NCI-H1436 treated with DMSO at 0.1 percent for 48 hours (cell line): ENCODE results near the gene NLRP1.

Experiments
- DNase-seq: peaks from one replicate; lab custom pipeline; 2025; lab: John Stamatoyannopoulos, UW

NLRP1 gene

DNA sequence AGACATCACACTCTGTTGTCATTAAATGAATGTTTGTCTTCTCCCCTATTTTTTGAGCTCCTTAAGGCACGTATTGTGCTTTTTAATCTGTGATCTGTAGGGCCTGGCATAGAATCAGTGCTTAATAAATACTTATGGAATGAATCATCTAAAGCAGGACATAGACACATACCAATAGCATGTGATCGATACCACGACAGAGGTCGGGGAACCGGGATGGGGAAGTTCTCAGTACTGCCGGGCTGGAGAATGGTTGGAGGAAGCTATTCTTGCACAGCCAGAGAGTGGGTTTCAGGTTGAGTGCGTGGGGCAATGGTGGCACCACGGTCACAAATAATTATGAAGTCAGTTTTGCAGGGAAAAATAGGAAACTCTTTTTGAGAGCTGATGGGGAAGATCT, 26.8 kb downstream of the NLRP1 start:
- DNase-seq: no peak

GRCh38 chr17:5555254-5555653, 29.1 kb downstream of the NLRP1 start:
- DNase-seq: no peak

GRCh38 chr17:5553479-5553878, 30.8 kb downstream of the NLRP1 start:
- DNase-seq: no peak

DNA sequence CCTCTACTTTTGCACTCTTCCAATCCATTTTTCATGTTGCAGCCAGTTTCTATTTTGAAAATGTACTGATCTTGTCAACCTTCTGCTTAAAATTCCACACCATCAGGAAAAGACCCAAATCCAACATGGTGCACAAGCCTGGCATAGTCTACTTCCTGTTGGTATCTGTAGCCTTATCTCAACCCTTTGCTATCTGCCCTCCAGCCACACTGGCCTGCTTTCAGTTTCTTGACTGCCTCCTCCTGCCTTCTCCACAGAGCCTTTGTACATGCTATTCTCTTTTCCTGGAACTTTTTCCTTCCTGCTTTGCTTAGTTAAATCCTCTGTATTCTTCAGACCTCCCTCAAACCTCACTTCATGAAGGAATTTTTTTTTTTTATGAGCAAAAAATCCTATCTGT, 31.5 kb downstream of the NLRP1 start:
- no peak for DNase-seq

GRCh38 chr17:5545051-5545987, 39.0 kb downstream of the NLRP1 start:
- DNase-seq: no peak

DNA sequence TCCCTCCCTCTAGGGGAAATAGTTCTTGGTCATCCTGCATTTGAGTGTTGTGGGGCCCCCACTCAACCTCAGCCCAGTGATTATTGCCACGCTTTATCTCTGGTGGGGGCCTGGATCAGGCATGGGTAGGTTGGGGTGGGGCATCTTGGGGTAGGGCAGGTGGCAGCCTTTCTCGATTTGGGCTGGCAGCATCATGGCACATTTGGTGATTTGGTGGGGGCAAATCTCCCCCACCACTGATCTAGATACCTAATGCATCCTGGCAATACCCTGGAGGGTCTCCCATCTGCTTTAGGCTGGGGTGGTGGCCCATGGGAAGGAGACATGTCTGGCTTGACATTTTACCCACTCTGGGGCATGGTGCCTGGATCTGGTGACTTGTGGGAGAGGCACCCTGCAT, 40.2 kb downstream of the NLRP1 start:
- DNase-seq: no peak

GRCh38 chr17:5541610-5542202, 42.6 kb downstream of the NLRP1 start:
- no peak for DNase-seq

- DNase-seq: no peak
Observed at GRCh38 chr17:5540321-5540720, 44.0 kb downstream of the NLRP1 start.

DNA sequence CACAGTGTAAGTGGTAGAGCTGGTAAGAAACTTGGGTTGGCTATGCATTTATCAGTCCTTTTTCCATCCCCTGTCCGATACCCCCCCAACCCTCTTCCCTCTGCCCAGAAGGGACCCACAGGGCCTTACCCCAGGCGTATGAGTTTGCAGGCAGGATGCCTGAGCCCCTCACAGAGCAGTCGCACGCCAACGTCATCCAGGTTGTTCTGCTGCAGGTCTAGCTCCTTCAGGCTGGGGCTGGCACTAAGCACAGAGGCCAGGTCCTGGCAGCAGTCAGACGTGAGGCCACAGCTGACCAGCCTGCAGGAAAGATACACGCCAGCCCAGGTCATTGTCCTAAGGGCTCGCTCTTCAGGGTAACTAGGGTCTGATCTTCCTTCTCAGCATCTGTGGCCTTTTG, 45.0 kb downstream of the NLRP1 start:
- DNase-seq: no peak

DNA sequence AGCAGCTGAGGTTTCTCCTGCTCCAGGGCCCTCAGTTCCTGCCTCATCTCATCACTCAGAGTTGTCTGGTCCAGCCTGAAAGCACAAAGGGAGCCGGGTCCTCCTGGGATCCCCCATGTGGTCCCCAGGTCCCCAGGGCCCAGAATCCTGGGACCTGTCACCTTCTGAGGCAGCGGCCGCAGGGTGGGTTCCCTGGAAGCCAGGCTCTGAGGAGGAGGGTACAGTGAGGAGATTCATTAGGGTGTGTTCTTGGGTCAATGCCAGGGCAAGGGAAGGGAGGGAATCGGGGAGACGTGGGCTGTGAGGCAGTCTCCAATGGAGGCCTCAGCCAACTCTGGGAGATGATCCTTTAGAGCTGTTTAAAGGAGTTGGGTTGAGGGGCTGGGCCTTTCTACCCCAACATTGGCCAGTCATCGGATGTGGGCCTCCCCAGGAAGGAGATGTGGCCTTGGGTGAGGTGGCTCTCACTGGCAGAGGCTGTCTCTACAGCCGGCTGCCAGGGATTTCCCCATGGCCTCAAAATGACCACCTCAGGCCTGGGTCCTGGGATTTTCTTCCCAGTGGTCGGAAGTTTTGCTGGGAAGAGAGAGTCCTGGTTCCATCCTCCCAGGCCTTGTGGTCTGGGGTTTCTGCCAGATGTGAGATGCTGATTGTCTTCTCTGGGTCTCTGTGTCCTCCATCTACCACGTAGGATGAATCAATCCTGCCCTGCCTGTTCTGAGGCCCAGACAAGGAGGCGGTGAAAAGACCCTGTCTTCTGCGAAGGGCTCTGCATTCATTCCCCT, 47.3 kb downstream of the NLRP1 start:
- no peak for DNase-seq

DNA sequence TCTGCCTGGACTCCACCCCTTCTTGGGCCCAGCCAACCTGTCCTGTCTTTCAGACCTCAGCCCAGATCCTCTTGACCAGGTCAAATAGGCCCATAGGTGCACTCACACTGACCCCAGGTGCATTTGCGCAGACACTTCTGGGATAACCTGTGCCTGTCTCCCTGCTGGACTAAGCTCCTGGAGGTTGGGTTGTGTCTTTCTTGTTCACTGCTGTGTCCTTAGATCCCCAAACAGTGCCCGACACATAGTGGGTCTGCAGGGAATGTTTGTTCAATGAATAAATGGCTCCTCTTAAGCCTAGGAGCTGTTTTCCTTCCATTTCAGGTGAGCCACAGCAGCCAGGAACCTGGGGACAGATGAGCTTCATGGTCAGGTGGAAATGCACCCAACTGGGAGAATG, 48.9 kb downstream of the NLRP1 start:
- no peak for DNase-seq

GRCh38 chr17:5533486-5534315, 50.6 kb downstream of the NLRP1 start:
- no peak for DNase-seq

GRCh38 chr17:5532581-5532980, 51.7 kb downstream of the NLRP1 start:
- DNase-seq: no peak

GRCh38 chr17:5531085-5531418, 53.3 kb downstream of the NLRP1 start:
- no peak for DNase-seq

DNA sequence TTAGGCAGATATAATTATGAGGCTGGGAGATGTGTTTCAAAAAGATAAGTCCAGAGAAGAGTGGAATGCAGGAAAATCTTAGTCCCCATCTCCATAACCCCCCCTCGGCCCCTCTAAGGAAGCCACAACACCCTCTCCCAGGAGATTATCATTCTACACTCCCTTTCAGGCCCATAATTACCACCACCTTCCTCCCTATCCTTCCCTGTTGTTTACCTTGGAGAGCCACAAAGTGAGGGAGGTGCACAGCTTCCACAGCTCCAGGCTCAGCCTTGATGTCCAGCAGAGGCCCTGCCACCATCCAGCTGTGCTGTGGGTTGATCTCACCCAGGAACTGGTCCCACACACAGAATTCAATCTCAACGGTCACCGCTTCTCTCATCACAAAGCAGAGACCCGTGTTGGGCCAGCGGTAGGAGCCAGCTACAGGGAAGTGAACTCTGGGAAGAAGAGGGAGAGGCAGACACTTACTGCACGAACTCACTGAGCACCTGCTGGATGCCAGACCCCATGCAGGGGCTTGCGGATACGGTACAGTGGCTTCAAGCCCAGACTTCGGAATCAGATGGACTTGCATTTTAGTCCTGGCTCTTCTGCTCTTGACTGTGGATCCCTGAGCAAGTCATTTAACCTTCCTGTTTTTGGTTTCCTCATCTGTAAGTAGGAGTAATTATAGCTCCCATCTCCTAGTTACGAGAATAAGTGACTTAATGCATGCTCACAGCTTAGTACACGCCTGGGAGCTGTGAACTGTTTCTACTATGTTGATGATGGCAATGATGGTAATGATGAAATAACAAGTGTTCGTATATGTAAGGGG, 53.8 kb downstream of the NLRP1 start:
- no peak for DNase-seq

GRCh38 chr17:5527601-5528250, 56.6 kb downstream of the NLRP1 start:
- DNase-seq: no peak

DNA sequence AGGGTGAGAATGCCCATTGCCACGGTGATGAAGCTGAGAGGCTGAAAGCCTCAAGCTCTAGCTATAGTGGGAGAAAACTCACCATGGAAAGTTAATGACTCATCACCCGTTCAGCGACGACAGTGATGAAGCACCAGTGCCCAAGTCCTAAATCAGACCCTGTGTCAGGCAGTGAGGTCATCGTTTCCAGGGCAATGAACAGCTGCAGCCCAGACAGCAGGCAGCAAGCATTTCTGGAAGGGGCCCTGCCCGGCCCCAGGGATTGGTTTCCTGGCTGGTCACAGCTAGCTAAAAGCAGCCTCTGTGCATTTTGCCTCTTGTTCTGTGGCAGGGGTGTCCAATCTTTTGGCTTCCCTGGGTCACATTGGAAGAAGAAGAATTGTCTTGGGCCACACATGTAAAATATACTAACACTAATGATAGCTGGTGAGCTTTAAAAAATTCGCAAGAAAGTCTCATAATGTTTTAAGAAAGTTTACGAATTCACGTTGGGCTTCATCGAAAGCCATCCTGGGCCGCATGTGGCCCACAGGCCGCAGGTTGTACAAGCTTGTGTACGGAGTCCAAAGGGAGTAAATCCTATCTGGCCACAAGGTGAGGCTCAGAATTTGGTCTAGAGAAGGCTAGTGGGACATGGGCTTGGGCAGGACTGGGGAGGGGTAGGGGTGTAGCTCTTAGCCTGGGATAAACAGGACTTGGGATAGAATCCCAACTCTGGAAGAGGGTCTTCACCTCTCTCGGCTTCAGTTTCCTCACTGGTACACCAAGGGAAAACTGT, 57.3 kb downstream of the NLRP1 start:
- no peak for DNase-seq

GRCh38 chr17:5523249-5523648, 61.1 kb downstream of the NLRP1 start:
- DNase-seq: no peak

DNA sequence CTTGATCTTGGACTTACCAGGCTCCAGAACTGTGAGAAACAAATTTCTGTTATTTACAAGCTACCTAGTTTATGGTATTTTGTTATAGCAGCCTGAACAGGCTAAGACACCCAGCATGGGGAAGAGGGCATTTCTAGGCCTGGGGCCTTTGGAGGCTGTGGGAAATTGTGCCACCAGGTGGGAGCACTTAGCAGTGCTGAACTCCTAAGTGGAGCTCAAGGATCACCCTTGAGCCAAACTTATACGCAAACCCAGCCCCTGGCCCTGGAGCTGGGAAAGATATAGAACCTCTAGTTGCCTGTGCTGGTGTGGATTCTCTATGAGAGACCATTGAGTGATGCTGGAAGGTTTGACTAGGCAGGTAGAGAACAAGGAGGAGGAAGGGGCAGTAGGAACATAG, 61.8 kb downstream of the NLRP1 start:
- DNase-seq: no peak
